Ovary (tissue), 9 donors: ENCODE measurements around the gene FLNC. TPM values are rescaled to one million over a fixed set of nuclear protein-coding genes. Genes with fewer than 3 reads are reported as not detected.

Source experiments
- DNase-seq, 5 donors: peaks; one replicate each; pipeline ENCODE4 v3.0.0-alpha.2; 2019 to 2020
- H3K27ac ChIP-seq, 2 donors: fragments of 200-600 bp; one replicate each; pipeline versions ENCODE4 v1.5.1 to v1.8.0; 2019 to 2022
- H3K27me3 ChIP-seq: fragments of 200-600 bp; one replicate; pipeline ENCODE4 v1.8.0; 2022
- H3K36me3 ChIP-seq: fragments of 200-600 bp; sonication (generic); one replicate; pipeline ENCODE4 v1.5.1; 2019
- H3K4me1 ChIP-seq: one replicate; pipeline ENCODE4 v1.8.1; 2013; ENCODE audit warnings: mild to moderate bottlenecking, moderate library complexity; ENCODE audit not compliant: insufficient read depth
- H3K4me3 ChIP-seq: fragments of 200-600 bp; sonication (generic); one replicate; pipeline ENCODE4 v1.5.1; 2017
- H3K9me3 ChIP-seq, 2 donors: fragments of 200-600 bp in 1 of 2; sonication (generic) in 1 of 2; one replicate each; pipeline versions ENCODE4 v1.5.1 to v1.8.1; 2013 to 2019; ENCODE audit warnings: mild to moderate bottlenecking in 1 of 2, moderate library complexity in 1 of 2
- CTCF ChIP-seq, 3 donors: fragments of 450-650 bp in 2 of 3; fragments of 200-600 bp in 1 of 3; IDR thresholded peaks; one replicate each; pipeline versions ENCODE4 v1.5.1 to v1.8.0; 2016 to 2022; ENCODE audit warnings: antibody characterized with exemption in 3 of 3, mild to moderate bottlenecking in 1 of 3
- EP300 ChIP-seq: sonication (generic); formaldehyde crosslinking; IDR thresholded peaks from one replicate; pipeline ENCODE4 v1.6.1; 2017; ENCODE audit warnings: antibody characterized with exemption
- POLR2A ChIP-seq: fragments of 450-650 bp; IDR thresholded peaks from one replicate; pipeline ENCODE4 v1.6.1; 2017; ENCODE audit warnings: antibody characterized with exemption, mild to moderate bottlenecking, moderate library complexity
- WGBS, 3 donors: extraction: QIAGEN DNeasy Blood & Tissue Kit in 1 of 3; methylation state at CpG; one replicate each; pipeline versions ENCODE4 v1.1.5 to v1.1.7; 2013 to 2017; 5-methylcytosine and 5-hydroxymethylcytosine counted together
- intact Hi-C, 4 donors: fragments of 100-400 bp; cut with DNase I; formaldehyde crosslinking; loops; one replicate each; pipeline versions ENCODE4 v1.11.0 to v1.15.1; 2022 to 2023
- polyA plus RNA-seq, 2 donors: library from polyadenylated mRNA; stranded (reverse); fragments of 200-250 nt in 1 of 2; fragments of 350-450 nt in 1 of 2; fragmentation: Illumina TruSeq in 1 of 2; extraction: RNeasy Lipid Tissue Mini Kit (QIAGEN cat#74804) in 1 of 2; gene quantifications; one replicate each; pipeline ENCODE4 v1.2.3, GENCODE V29; 2013 to 2014
- total RNA-seq, 7 donors: library from RNA; depleted of rRNA in 2 of 7; stranded (reverse); fragments of >200 nt in 2 of 7; fragmentation: NEBNext Ultra II Directional in 3 of 7; extraction: Animal tissue kit (Norgen Biotek cat#: 25700) in 3 of 7; gene quantifications; one replicate each; pipeline versions ENCODE4 v1.1.0 to v1.2.4, GENCODE V29; 2016 to 2023
- donor health status: DM: no; HTN: no; CAD: no; lungs with moderate emphysema.
- donor health status: DM: no; HTN: no; CAD: no.
- donor health status: Bipolar disorder and iron deficiency.
- donor health status: DM: yes; HTN: yes; CAD: no.
- donor health status: DM: no; HTN: no; CAD: no.
- donor health status: DM: yes; HTN: yes; CAD: no.

The FLNC gene
- total and polyA plus RNA-seq, 9 donors = 6.5 to 51.2 (median 16.4) TPM

- intact Hi-C loops = loop anchor here in 1 of 4 donors (10.0 kb wide), 1 partner anchor 414 kb away; the partner anchor contains the start of gene METTL2B
- Histone ChIP-seq H3K9me3 (no peaks in the 10 kb centered on the region), H3K27me3 (no peaks in the 10 kb centered on the region), H3K4me1 (no peaks in the 10 kb centered on the region), H3K4me3 (no peak overlapping the region), H3K27ac (no peak overlapping the region), H3K36me3 (no peaks in the 10 kb centered on the region)
- 64 to 69% (median 64%) methylated on average over 8 of the region's 8 CpGs for WGBS, 3 donors
- TF ChIP-seq CTCF (IDR thresholded peaks at IDR 0.05) (no peak), EP300 (no peak), POLR2A (no peak)
- no peak for DNase-seq
Observed at GRCh38 chr7:128889121-128889520, 58.9 kb downstream of the FLNC start.

GRCh38 chr7:128890306-128891109, 60.3 kb downstream of the FLNC start:
- Histone ChIP-seq H3K27me3 (no peaks in the 10 kb centered on the region), H3K9me3 (no peaks in the 10 kb centered on the region), H3K36me3 (no peaks in the 10 kb centered on the region), H3K4me3 (no peak overlapping the region), H3K4me1 (no peaks in the 10 kb centered on the region), H3K27ac (no peak overlapping the region)
- peak in 2 of 5 donors; percentile 15 to 32 for DNase-seq
- TF ChIP-seq EP300 (no peak), POLR2A (no peak), CTCF (IDR thresholded peaks at IDR 0.05) (no peak)
- 13 to 33% (median 15%) methylated on average over 56 to 67 of the region's 67 CpGs for WGBS, 3 donors
- intact Hi-C loops = no loop called here

DNA sequence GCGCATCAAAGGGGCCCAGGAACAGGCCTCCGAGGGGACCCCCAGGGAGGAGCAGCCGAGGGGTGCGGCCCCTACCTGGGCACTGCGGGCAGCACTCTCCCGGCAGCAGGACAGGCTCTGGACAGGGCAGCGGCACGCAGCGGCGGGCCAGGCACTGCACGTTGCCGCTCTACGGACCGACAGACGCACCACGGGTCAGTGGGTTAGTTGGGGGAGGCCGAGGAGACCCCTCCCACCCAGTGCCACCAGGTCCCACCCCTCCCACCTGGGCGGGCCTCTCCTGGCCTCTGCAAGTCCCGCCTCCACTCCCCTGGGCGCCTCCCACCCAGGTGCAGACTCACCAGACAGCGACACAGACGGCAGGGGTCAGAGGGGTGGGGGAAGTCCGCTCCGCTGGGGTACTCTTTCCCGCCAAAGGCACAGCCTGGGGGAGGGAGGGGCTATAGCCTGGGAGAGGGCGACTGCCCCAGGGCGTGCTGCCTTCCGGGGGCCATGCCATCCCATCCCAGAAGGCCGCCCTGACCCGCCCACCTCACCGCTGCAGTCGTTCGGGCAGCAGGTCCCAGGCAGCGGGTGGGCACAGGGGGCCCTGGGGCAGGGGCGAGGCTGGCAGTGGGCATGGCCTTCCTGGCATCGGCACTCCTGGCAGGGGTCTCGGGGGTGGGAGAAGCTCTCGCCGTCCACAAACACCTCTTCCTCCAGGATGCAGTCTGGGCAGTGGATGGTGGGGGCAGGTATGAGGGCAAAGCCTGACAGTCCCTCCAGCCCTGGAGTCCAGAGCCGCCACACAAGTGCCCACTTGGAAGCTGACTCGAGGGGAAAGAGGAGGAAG, 61.1 kb downstream of the FLNC start:
- intact Hi-C loops = no loop called here
- H3K27ac ChIP-seq = no peak overlapping the region
- no peaks in the 10 kb centered on the region for H3K27me3 ChIP-seq
- TF ChIP-seq POLR2A = no peak
- TF ChIP-seq CTCF (IDR thresholded peaks at IDR 0.05) = no peak
- no peak for TF ChIP-seq EP300
- no peaks in the 10 kb centered on the region for H3K4me1 ChIP-seq
- no peak overlapping the region for H3K4me3 ChIP-seq
- H3K36me3 ChIP-seq = no peaks in the 10 kb centered on the region
- 27 to 40% (median 30%) methylated on average over 40 to 41 of the region's 41 CpGs for WGBS, 3 donors
- H3K9me3 ChIP-seq = no peaks in the 10 kb centered on the region
- DNase-seq = peak in 2 of 5 donors; percentile 13 to 31

- DNase-seq = peak in 1 of 5 donors; percentile 8
- H3K27ac ChIP-seq = no peak overlapping the region
- no peaks in the 10 kb centered on the region for H3K27me3 ChIP-seq
- no peaks in the 10 kb centered on the region for H3K4me1 ChIP-seq
- H3K9me3 ChIP-seq = no peaks in the 10 kb centered on the region
- no peaks in the 10 kb centered on the region for H3K36me3 ChIP-seq
- no peak overlapping the region for H3K4me3 ChIP-seq
- WGBS, 3 donors = 79 to 88% (median 86%) methylated on average over 11 of the region's 11 CpGs
- intact Hi-C loops = no loop called here
- TF ChIP-seq POLR2A (no peak), EP300 (no peak), CTCF (IDR thresholded peaks at IDR 0.05) (no peak)
Observed at GRCh38 chr7:128891942-128892269, 61.7 kb downstream of the FLNC start.
